Measurements from ENCODE around the gene NUP35. TPM values are rescaled to one million over a fixed set of nuclear protein-coding genes. Genes with fewer than 3 reads are reported as not detected.

Gene NUP35
- total RNA-seq, 4 donors from 2014 or later, result 5.9 to 32.8 (median 19.0) TPM

- no peaks in the 10 kb centered on the region for H3K4me1 ChIP-seq
- intact Hi-C loops (cut with DNase I; ENCODE audit: low total_unique reads), result no loop called here
- H3K4me3 ChIP-seq, result no peak overlapping the region
- TF ChIP-seq POLR2A (IDR thresholded peaks at IDR 0.05) (no peak), CTCF (IDR thresholded peaks at IDR 0.05) (no peak)
- H3K36me3 ChIP-seq, result no peaks in the 10 kb centered on the region
- no peaks in the 10 kb centered on the region for H3K9me3 ChIP-seq
- DNase-seq, result no peak
- H3K27me3 ChIP-seq, result no peaks in the 10 kb centered on the region
- H3K27ac ChIP-seq, result no peak overlapping the region
Observed at GRCh38 chr2:183192343-183192742, 68.1 kb downstream of the NUP35 start.

DNA sequence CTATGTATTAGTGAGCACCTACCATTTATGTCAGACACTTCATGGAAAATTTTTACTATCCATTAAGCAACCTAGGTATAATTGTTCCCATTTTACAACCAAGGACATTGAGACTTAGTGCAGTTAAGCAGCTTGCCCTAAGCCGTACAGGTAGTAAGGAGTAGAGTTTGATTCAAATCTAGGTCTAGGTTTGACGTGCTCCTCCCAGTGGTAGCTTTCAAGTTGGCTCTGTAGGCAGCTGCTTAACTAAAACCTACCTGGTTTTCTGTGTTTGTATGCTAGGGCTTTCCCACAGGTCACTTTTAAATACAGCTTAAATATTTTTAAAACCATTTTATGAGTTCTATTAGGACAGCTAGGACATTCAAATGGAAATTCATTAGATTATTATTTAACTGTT, 69.7 kb downstream of the NUP35 start:
- intact Hi-C loops (cut with DNase I; ENCODE audit: low total_unique reads), result no loop called here
- Histone ChIP-seq H3K27ac (no peak overlapping the region), H3K27me3 (no peaks in the 10 kb centered on the region), H3K4me3 (no peak overlapping the region), H3K36me3 (no peaks in the 10 kb centered on the region), H3K9me3 (no peaks in the 10 kb centered on the region), H3K4me1 (no peaks in the 10 kb centered on the region)
- TF ChIP-seq CTCF (IDR thresholded peaks at IDR 0.05) (no peak), POLR2A (IDR thresholded peaks at IDR 0.05) (no peak)
- no peak for DNase-seq

DNA sequence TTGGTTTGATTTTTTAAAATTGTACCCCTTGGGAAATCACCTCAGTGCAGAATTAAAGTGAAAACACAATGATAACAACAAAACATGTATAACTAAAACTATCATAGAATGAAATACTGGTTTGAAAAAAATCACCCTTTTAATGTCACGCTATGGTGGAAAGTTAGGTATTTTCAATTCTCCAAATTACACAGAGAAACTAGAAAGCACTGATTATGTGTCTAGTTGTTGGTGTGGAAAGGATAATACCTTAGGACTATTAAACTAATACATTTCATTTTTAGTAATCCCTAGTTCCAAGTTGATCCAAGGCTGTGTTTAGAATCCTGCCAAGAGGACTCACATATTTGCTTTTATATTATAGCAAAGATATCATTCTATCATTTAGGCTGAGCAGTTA, 71.2 kb downstream of the NUP35 start:
- H3K4me3 ChIP-seq, result no peak overlapping the region
- no peak for DNase-seq
- H3K27ac ChIP-seq, result no peak overlapping the region
- no peak for TF ChIP-seq CTCF (IDR thresholded peaks at IDR 0.05)
- TF ChIP-seq POLR2A (IDR thresholded peaks at IDR 0.05), result no peak
- no peaks in the 10 kb centered on the region for H3K9me3 ChIP-seq
- intact Hi-C loops (cut with DNase I; ENCODE audit: low total_unique reads), result no loop called here
- no peaks in the 10 kb centered on the region for H3K4me1 ChIP-seq
- no peaks in the 10 kb centered on the region for H3K36me3 ChIP-seq
- no peaks in the 10 kb centered on the region for H3K27me3 ChIP-seq

DNA sequence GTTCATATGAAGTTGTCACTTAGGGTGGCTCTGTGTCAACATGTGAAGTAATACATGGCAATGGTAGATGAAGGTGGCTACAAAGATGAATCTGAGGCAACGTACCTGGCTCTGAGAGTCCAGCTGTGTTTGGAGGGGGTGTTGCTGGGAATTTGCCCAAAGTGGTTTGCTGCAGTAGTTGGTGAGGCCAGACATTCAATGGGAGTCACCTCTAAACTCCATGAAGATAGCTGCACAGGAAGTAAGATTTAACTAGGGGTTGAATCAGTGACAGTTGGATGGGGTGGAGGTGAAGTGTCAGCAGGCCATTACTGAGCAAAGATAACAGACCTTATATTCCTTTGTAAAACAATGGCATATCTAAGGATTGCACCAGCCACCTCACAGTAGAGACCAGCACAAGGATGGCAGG, 71.8 kb downstream of the NUP35 start:
- no peak overlapping the region for H3K4me3 ChIP-seq
- H3K36me3 ChIP-seq, result no peaks in the 10 kb centered on the region
- no peaks in the 10 kb centered on the region for H3K9me3 ChIP-seq
- no peaks in the 10 kb centered on the region for H3K4me1 ChIP-seq
- TF ChIP-seq CTCF (IDR thresholded peaks at IDR 0.05) (no peak), POLR2A (IDR thresholded peaks at IDR 0.05) (no peak)
- H3K27me3 ChIP-seq, result no peaks in the 10 kb centered on the region
- intact Hi-C loops (cut with DNase I; ENCODE audit: low total_unique reads), result no loop called here
- no peak overlapping the region for H3K27ac ChIP-seq
- DNase-seq, result no peak

DNA sequence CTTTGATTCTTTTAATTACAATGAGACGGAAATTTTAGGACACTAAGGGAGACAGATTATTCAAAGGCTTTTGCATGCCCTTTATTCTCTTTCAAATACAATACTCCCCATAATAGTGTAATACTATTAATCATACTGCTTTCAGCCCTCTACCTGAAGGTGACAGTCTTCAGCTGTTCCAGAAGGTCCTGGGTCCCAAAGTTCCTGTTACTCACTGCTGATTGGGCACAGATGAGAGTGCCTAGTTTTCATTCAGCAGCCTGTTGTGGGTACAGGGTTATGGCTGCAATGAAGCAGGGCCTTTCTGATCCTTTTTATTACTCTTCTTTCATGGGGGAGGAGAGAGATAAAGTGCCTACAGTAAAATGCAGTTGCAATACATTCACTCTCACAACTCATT, 80.2 kb downstream of the NUP35 start:
- Histone ChIP-seq H3K9me3 (no peaks in the 10 kb centered on the region), H3K4me3 (no peak overlapping the region), H3K27me3 (no peaks in the 10 kb centered on the region), H3K4me1 (no peaks in the 10 kb centered on the region), H3K27ac (no peak overlapping the region), H3K36me3 (no peaks in the 10 kb centered on the region)
- TF ChIP-seq POLR2A (IDR thresholded peaks at IDR 0.05), result no peak
- no peak for TF ChIP-seq CTCF (IDR thresholded peaks at IDR 0.05)
- no peak for DNase-seq
- intact Hi-C loops (cut with DNase I; ENCODE audit: low total_unique reads), result no loop called here

Data from uterus (tissue), 4 donors.